Activated T-helper 1 cell treated with Interleukin-2 at 50 U/mL for 16 hours (primary cell): ENCODE results near the gene NNMT.
"Not testable (repeated sequence)": the region's sequence is repeated elsewhere in the genome, so short reads cannot be mapped to it uniquely, and the experiment has no call there.

Experiments
- DNase-seq: peaks from one replicate; pipeline ENCODE4 v3.0.0-alpha.2; 2020; ENCODE audit warnings: low read depth

NNMT gene

DNA sequence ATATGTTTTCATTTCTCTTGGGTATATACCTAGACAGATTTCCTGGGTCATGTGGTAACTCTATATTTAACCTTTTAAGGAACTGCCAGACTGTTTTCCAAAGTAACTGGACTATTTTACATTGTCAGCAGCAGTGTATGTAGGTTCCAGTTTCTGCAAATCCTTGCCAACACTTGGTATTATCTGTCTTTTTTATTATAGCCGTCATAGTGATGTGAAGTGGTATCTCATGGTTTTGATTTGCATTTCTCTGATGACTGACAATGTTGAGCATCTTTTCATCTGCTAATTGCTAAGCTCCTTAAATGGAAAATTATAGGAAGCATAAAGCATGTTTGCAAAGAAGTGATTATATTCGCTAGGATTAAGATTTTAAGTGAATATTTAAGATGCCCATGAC, 13.9 kb downstream of the NNMT start:
- no peak for DNase-seq

DNA sequence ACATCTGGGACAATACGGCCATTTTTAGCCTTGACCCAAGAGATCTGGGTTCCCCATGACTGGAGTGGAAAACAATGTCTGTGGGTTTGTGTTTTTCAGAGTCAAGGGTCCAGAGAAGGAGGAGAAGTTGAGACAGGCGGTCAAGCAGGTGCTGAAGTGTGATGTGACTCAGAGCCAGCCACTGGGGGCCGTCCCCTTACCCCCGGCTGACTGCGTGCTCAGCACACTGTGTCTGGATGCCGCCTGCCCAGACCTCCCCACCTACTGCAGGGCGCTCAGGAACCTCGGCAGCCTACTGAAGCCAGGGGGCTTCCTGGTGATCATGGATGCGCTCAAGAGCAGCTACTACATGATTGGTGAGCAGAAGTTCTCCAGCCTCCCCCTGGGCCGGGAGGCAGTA, 15.7 kb downstream of the NNMT start:
- no peak for DNase-seq

DNA sequence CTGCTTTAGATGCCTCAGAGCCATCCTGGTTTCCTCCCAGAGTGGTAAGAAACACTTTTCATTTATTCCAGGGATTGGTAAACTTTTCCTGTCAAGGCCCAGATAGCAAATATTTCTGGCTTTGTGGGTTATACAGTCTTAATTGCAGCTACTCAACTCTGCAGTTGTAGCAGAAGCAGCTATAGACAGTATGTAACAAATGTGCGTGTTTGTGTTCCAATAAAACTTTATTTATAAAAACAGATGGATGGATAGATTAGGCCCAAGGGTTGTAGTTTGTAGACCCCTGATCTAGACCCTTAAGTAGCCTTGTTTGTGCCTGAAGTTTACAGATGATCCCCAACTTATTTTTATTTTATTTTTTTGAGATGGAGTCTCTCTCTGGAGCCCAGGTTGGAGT, 17.9 kb downstream of the NNMT start:
- no peak for DNase-seq

DNA sequence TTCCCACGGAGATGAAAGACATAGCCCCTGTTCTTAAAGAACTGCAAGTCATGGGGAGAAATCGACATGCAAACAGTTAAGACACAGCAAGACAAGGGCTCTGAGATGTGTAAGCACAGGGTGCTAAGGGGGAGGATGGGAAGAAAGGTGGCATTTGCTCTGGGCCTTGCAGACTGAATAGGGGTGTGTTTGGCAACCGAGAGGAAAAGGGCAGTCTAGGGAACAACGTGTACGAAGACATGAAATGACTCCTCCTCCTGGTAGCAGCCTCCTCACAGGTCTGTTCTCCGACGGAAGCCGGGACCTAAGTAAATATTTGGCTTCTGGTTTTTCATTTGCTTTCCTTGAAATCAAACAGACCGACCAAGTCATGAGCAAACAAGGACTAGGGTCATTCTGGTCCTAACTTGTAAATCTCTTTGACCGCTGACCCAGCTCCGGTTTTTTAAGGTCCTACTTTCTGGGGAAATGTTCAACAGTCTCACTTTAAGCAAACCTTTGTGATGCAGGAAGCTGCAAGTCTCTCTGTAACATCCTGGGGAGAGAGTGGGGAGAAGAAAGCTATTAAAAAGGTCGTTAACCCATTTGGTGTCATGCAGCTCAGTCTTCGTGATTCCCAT, 19.7 kb downstream of the NNMT start:
- no peak for DNase-seq

DNA sequence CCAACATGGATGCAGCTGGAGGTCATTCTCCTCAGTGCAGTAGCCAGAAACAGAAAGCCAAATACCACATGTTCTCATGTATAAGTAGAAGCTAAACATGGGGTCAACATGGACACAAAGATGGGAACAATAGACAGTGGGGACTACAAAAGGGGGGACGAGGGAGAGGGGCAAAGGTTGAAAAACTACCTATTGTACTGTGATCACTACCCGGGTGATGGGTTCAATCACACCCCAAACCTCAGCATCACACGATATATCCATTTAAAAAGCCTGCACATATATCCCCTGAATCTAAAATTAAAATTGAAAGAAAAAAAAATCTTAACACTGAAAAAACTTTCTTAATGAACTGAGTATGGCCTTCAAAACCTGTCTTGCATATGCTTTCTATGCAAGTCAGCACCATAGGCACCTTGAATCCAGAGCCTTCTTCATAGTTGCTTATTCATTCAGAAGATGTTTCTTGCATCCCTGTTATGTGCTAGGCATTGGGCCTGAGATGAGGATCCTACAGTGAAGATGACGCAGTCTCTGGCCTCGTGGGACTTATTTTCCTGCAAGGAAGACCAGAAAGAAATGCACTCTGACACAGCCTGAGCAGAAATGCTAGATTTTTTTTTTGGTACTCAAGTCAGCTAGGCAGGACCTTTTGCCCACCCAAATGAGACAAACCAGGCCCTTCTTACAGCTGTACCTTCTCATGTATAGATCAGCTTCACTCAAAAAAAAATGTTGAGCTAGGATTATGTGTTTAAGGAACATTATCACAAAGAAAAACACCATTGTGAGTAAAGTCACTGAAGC, 21.0 kb downstream of the NNMT start:
- no peak for DNase-seq

DNA sequence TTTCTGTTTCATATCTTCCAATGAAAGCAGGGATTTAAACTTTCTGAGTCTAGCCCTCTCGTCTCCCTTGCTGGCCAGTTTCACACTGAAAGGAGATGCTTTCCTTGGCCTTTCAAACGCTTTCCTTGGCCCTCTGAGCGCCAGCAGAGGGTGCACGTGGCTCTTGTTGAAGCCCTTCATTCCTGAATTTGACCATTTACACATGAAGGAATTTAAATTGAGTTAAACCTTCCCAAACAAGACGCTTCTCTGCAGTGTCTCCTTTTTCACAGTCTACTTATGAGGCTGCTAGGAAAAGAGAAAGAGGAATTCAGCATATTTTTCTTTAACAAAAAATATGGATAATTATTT, 21.6 kb downstream of the NNMT start:
- no peak for DNase-seq

DNA sequence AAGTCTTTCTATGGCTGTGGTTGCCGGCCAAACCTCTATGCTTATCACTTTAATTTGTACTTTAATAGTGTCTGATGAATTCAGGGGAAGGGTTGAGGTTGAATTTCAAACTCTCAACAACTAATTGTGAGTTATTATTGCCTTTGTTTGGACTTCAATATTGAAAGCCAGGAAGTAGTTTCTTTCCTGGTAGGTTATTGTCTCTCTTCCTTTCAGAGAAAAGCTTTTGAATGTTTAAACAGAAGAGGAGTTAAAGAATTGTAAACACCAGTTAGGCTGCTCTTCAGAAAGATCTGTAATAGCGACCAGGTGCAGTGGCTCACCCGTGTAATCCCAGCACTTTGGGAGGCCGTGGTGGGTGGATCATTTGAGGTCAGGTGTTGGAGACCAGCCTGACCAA, 22.2 kb downstream of the NNMT start:
- DNase-seq = no peak

DNA sequence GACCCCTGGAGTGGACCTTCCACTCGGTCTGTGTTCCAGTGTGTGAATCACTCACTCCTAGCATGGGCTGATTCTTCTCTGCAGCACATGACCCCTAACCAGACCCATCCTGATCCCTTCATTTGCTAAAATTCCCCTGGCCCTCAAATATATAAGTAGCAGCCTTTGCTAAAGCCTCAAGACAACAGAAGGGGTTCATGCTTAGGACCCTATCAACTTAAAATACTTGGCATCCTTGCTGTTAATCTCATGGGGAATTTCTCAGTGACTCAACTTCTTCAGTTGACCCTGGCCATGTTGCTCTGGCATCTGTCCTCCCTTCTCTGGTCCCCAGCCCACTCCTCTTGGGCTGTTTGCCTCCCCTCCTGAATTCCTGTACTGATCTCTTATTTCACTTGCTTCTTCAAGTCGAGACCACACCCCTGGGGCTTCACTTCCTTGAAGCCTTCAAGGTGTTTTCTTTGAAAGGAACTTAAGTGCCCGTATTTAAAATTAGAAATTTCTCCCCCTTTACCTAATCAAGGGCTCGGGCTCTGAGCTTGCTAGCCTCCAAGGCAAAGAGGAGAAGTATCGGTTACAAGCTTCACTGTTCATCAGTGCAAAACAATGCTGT, 23.6 kb downstream of the NNMT start:
- no peak for DNase-seq

DNA sequence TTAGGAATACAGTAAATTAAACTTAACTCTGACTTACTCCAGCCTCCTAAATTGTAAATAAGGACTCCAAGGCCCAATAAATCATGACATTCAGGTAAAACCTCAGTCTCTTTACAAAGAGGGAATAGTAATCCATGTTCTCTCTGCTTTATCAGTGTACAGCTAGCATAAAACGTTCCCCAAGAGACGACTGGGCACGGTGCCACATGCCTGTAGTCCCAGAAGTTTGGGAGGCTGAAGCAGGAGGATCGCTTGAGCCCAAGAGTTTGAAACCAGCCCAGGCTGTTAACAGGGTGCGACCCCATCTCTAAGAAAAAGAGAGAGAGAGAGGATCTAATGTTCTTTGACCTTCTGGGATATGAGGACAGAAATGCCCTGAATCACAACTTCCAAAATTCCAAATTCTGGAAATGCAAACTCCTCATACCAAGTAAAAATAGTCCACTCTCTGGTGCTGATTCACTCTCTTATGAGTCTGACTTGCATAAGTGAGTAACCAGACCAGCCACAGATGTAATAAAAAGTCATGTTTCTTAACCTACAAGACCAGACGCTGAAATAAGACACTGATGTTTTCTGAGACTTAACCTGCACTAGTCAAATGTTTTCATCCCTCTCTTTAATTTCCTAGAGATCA, 25.5 kb downstream of the NNMT start:
- no peak for DNase-seq

DNA sequence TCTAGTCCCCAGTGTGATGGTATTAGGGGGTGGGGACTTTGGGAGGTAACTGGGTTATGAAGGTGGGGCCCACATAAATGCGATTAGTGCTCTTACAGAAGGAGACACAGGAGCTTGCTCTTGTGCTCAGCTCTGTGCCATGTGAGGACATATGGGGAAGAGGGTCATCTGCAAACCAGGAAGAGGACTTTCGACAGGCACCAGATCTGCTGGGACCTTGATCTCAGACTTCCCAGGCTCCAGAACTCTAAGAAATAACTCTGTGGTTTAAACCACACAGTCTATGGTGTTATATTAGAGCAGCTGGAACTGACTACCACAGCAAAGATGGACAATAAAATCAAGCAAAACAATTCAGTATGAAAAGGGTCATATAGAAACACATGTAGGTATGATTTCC, 26.7 kb downstream of the NNMT start:
- DNase-seq = no peak

DNA sequence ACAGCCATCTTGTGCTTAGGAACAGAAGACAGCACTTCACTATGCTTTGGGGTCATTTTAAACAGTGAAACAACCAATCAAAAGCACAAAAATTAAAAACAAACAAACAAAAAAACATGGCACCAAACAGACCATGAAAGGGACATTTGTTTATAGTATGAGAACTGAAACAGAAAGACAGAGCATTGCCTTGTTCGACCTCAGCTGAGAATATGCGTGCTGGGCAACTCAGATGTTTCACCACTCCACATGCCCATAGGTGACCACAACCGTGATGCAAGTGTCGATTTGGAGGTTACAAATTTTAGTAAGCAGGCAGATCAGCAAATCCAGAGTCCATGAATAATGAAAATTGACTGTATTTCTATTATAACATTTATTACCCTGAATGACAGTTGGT, 30.0 kb downstream of the NNMT start:
- no peak for DNase-seq

DNA sequence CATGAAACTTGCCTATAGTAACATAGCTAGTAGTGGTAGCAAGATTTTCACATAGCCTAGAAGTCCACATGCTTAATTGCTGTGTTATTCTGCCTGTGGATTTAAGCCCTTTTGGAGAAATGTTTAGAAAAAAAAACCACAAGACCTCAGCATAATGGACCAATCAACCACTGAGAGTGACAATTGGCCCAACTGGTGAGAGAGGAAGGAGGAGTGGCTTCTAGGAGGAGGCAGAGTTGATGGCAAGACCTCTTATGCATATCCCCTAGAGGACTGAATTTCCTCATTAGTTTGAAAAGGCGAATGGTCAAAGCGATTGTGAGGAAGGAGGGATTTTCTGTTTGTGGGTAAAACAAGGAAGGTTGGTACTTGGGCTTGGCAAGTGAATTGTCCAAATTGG, 30.6 kb downstream of the NNMT start:
- no peak for DNase-seq

DNA sequence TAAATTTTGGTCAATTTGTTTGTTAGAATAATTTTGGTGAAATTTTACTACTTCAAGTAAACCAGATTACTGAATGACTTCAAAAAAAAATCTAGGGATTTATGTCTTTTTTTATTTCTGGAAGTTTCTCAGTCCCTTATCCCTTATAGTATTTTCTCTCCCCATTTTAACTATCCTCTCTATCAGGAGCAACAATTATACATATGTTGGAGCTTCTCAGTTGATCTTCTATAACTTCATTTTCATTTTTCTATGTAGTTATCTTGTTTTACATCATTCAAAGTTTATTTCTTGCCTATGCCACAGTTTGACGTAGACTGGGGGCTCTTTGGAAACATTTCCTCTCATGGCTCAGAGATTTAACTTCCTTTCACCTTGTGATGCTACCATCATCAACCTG, 34.2 kb downstream of the NNMT start:
- no peak for DNase-seq

DNA sequence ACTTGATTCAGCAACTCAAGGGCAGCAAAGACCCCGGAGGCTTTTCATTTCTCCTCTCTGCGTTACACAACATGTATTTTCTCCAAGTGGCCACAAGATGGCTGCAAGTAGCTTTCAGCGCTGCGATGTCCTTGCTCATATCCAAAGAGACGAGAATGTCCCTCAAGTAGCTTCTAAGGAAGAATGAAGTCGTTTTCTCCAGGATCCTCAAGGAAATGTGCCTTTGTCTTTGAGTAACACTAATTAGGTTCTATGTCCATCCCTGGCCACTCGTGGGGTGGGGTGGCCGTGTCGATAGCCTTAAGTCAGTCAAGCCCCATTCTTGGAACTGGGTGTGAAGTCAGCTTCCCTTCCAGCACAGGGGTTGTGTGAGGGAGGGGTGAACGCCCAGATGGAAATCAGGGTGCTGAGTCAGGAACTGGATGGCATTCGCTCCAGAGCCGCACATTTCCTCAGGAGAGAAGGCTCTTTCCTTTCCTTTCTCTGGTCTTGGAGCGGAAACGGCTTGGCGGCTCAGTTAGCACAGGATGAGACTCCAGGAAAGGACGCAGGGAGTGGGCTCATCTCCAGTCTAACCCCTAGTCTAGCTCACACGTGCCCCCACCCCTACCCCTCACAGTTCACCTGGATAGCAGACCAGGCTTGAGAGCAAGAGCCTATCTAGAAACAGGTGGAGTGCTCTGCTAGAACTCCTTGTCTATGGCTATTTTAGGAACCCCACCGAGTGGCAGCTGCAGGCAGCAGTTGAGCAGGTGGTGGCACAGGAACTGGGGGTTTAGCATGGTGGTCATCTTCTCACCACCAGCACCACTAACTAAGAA, 44.3 kb downstream of the NNMT start:
- no peak for DNase-seq

DNA sequence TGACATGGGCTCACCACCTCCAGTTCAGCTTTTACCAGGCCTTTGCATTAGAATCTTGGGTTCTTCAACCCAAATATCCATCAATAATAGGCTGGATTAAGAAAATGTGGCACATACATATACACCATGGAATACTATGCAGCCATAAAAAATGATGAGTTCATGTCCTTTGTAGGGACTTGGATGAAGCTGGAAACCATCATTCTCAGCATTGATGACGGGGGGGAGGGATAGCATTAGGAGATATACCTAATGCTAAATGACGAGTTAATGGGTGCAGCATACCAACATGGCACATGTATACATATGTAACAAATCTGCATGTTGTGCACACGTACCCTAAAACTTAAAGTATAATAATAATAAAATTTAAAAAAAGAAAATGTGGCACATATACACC, 45.5 kb downstream of the NNMT start:
- DNase-seq = not testable (repeated sequence)

DNA sequence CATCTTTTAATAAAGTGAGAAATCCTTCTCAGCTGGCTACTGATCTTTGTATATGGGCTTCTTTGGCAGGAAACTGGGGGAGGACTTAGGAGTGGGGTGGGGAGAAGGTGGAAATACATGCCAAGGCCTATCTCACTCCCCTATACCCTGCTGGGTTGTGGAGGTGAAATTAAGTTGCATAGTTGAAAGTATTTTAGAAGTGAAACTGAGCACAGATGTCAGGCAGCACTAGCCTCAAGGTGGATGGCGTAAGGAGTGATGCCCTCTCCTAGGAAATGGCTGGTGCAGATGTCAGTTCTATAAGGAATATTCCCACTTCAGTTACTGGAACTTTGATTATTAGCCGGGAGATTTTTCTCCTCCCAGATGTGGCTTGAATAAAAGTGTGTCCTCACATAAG, 46.3 kb downstream of the NNMT start:
- no peak for DNase-seq

DNA sequence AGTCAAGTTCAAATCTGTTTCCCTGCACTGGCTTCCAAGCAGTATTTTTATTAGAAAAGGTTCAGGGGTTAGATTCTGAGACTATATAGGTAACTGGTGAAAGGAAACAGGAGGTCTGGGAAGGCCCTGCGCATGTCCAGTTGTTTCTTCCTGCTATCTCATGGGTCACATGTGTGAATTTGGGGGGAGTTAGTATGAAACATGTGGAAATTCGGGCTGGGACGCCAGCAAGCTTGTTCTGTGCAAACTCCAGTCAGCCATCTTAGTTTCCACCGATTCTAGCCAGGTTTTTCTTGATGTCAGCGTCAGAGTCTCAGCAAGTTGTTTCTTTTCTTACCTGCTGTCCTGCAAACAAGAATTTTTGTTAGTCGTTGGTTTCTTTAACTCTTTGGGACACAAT, 46.8 kb downstream of the NNMT start:
- DNase-seq = no peak

DNA sequence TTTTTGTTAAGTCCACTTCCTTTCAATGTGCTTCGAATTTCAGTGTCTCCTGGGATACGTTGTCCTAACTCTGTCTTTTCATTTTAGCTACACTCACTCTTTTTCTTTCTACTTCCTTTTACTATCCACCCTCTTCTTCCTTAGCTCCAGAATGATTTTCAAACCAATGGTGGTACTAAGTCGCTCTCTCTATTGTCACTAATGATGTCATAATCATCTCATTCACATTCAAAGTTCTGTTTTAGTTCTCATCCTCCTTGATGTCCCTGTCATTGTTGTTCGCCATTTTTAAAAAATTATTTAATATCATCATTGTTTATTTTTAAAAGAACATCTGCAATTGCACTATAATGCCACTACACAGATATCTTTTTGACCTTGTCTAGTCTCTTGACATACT, 47.3 kb downstream of the NNMT start:
- no peak for DNase-seq

DNA sequence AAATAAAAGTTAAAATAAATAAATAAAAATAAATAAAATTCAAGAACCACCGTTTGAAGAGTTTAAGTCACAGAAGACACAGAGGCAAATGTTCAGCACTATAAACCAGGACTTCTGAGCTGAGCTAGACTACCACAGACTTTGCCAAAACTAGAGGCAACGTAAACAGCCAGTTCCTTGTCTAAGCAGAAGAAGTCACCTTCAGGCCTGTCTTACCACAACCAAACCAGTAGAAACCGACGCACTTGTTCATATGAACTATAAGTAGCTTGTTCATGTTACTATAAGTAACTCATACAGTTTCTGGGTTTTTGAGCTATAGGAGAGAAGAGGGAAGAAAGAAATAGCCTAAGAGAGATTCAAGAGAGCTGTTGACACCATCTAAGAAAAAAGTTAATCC, 48.3 kb downstream of the NNMT start:
- no peak for DNase-seq

DNA sequence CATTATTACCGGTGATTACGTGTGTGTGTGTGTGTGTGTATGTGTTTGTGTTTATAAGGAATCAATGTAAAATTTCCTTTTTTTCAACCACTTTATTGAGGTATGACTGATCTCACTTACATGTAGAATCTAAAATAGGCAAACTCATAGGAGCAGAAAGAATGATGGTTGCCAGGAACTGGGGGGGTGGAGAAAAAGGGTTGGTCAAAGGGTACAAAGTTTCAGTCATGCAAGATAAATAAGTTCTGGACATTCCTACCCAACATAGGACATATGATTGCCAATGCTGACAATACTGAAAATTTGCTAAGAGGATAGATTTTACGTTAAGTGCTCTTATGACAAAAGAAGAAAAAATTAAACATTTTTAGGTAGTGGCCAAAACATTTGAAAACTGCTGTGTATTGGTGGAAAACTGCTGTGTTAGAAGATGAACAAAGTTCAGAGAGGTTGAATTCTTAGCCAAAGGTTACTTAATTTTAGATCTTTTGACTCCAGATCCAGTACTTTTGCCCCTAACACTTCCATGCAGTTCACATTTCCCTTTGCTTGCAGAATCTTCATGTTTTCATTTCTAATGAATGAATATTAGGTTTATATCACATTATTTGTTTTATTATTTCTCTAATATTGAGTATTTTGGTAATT, 49.5 kb downstream of the NNMT start:
- DNase-seq = no peak

DNA sequence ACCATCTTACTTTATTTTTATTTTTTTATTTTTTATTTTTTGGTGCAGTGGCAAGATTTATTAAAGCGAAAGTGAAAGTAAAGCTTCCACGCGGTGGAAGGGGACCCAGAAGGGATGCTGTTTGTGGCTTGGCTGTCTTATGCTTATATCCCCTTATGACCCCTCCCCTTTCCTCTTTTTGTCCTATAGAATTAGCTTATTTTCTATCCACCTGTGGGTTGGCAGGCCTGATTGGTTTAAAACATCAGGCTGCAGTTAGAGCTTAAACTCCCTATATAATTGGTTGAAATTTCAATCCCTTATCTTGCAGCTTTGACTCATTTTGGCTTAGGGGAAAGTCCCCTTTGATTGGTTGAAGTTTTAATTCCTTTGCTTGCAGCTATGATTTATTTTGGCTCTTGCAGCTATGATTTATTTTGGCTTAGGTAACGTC, 50.5 kb downstream of the NNMT start:
- DNase-seq = no peak
